HG03159 (cell line): ENCODE results near the gene TXNDC16.
"Not testable (repeated sequence)": the region's sequence is repeated elsewhere in the genome, so short reads cannot be mapped to it uniquely, and the experiment has no call there.

Source experiments
- ATAC-seq: cut with Tn5 transposase; IDR thresholded peaks from one replicate; pipeline ENCODE4 v1.9.1; 2021; ENCODE audit warnings: mild to moderate bottlenecking, moderate library complexity; ENCODE audit not compliant: unreplicated experiment

The TXNDC16 gene

GRCh38 chr14:52545584-52546317, 6.6 kb downstream of the TXNDC16 start:
- no peak for ATAC-seq

GRCh38 chr14:52538623-52539022, 13.7 kb downstream of the TXNDC16 start:
- ATAC-seq: no peak

- no peak for ATAC-seq
These were observed 16.0 kb downstream of the TXNDC16 start for GRCh38 chr14:52536269-52536668.

GRCh38 chr14:52531481-52531880, 20.8 kb downstream of the TXNDC16 start:
- no peak for ATAC-seq

GRCh38 chr14:52527052-52527451, 25.3 kb downstream of the TXNDC16 start:
- ATAC-seq: no peak

GRCh38 chr14:52522581-52523345, 29.5 kb downstream of the TXNDC16 start:
- ATAC-seq: no peak

GRCh38 chr14:52522033-52522432, 30.3 kb downstream of the TXNDC16 start:
- ATAC-seq: no peak

GRCh38 chr14:52514046-52514811, 38.1 kb downstream of the TXNDC16 start:
- no peak for ATAC-seq

- no peak for ATAC-seq
These were observed 39.1 kb downstream of the TXNDC16 start for GRCh38 chr14:52513249-52513648.

GRCh38 chr14:52494444-52494843, 57.9 kb downstream of the TXNDC16 start:
- ATAC-seq: no peak

- ATAC-seq: no peak
These were observed 66.8 kb downstream of the TXNDC16 start for GRCh38 chr14:52485350-52485960.

- ATAC-seq: no peak
These were observed 70.4 kb downstream of the TXNDC16 start for GRCh38 chr14:52481864-52482263.

- no peak for ATAC-seq
These were observed 78.7 kb downstream of the TXNDC16 start for GRCh38 chr14:52473557-52473956.

GRCh38 chr14:52472728-52473127, 79.6 kb downstream of the TXNDC16 start:
- ATAC-seq: no peak

- ATAC-seq: not testable (repeated sequence)
These were observed 80.1 kb downstream of the TXNDC16 start for GRCh38 chr14:52472251-52472650.

- ATAC-seq: no peak
These were observed 84.6 kb downstream of the TXNDC16 start for GRCh38 chr14:52467515-52468266.

- no peak for ATAC-seq
These were observed 88.1 kb downstream of the TXNDC16 start for GRCh38 chr14:52464175-52464574.

- no peak for ATAC-seq
These were observed 88.9 kb downstream of the TXNDC16 start for GRCh38 chr14:52463375-52463774.

GRCh38 chr14:52461721-52462120, 90.6 kb downstream of the TXNDC16 start:
- ATAC-seq: no peak

GRCh38 chr14:52458721-52459085, 93.6 kb downstream of the TXNDC16 start:
- ATAC-seq: no peak
